Activated T-helper 1 cell treated with anti-CD3 and anti-CD28 coated beads, Interleukin-2, amount 50 U/mL, for 16 hours (primary cell): ENCODE measurements around the gene MYORG.
"Not testable (repeated sequence)": the region's sequence is repeated elsewhere in the genome, so short reads cannot be mapped to it uniquely, and the experiment has no call there.

ENCODE experiments used
- DNase-seq, 2 donors: peaks; one replicate each; pipeline ENCODE4 v3.0.0-alpha.2; 2020; ENCODE audit warnings: low read depth in 1 of 2, low spot score in 1 of 2

Gene MYORG

GRCh38 chr9:34370335-34370969 lies 6.2 kb downstream of the MYORG start:
- no peak for DNase-seq

DNA sequence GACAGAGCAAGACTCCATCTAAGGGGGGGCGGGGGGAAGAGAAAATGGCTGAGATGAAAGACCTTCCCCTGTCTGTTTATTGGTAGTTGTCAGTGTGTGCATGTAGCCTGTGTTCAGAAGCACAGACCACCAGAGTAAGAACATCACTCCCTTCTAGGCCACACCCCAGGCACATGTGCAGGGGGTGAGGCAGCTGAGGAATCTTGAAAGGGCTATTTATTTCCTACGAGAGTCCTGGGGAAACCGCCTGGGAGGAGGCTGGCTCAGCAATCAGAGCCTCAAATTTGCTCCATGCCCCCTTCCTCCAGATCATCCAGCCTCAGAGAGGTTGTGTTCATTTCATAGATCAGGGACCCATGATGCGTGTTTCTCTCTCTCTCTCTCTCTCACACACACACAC lies 7.1 kb downstream of the MYORG start:
- no peak for DNase-seq

- DNase-seq = not testable (repeated sequence)
Observed at GRCh38 chr9:34368796-34369195, 7.9 kb downstream of the MYORG start.

DNA sequence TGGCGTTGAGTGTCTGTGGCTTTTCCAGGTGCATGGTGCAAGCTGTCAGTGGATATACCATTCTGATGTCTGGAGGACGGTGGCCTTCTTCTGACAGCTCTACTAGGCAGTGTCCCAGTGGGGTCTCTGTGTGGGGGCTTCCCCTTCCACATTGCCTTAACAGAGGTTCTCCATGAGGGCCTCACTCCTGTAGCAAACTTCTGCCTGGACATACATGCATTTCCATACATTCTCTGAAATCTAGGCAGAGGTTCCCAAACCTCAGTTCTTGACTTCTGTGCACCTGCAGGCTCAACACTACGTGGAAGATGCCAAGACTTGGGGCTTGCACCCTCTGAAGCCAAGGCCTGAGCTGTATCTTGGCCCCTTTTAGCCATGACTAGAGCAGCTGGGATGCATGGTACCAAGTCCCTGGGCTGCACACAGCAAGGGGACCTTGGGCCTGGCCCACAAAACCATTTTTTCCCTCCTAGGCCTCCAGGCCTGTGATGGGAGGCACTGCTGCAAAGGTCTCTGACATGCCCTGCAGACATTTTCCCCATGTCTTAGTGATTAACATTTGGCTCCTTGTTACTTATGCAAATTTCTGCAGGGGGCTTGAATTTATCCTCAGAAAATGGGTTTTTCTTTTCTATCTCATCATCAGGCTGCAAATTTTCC lies 8.8 kb downstream of the MYORG start:
- DNase-seq = not testable (repeated sequence)

- DNase-seq = no peak
Observed at GRCh38 chr9:34366365-34366764, 10.3 kb downstream of the MYORG start.

- no peak for DNase-seq
Observed at GRCh38 chr9:34365282-34365681, 11.4 kb downstream of the MYORG start.

DNA sequence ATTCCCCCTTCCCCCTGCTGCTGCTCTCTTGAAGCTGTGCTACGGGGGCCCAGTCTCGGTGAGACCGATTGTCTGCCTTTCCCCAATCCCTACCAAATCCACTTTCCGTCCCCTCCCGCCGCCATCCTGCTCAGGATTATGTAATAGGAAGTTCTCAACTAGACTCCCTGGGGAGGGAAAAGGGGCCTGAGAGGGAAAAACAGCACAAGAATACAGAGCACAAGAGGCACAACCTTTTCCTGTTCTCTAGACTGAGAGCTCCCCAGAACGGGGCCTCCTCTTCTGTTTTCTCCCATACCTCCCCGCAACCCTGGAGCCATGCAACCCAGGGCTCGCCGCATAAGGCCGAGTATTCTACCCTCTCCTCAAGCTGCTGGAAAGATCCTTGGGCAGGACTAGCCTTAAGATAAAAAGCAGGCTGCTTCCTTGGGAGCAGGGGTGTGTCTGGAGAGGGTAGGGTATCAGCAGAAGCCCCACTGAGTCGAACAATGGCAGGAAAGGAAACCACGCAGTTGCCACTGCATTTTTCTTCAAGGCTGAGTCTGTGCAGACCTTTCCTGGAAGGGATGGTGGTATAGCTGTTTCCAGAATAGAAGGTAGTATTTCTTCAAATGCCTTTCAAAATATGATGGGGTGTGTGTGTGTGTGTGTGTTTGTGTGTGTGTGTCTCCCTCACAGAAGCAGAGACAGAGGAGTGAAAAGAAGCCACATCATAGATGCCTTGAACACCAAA lies 12.9 kb downstream of the MYORG start:
- DNase-seq = no peak

GRCh38 chr9:34362614-34363214 lies 14.0 kb downstream of the MYORG start:
- DNase-seq = no peak

DNA sequence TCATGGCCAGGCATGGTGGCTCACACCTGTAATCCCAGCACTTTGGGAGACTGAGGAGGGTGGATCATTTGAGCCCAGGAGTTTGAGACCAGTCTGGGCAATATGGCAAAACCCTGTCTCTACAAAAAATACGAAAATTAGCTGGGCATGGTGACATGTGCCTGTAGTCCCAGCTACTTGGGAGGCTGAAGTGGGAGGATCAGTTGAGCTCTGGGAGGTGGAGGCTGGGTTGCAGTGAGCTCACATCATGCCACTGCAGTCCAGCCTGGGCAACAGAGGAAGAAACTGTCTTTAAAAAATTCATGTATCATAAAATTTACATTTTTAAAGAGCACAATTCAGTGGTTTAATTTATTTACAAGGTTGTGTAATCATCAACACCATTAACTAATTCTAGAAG lies 23.7 kb downstream of the MYORG start:
- DNase-seq = not testable (repeated sequence)

GRCh38 chr9:34352122-34352652 lies 24.5 kb downstream of the MYORG start:
- not testable (repeated sequence) for DNase-seq

- DNase-seq = no peak
Observed at GRCh38 chr9:34349324-34349723, 27.4 kb downstream of the MYORG start.

- no peak for DNase-seq
Observed at GRCh38 chr9:34347800-34348158, 28.9 kb downstream of the MYORG start.

- no peak for DNase-seq
Observed at GRCh38 chr9:34346873-34347799, 29.6 kb downstream of the MYORG start.

DNA sequence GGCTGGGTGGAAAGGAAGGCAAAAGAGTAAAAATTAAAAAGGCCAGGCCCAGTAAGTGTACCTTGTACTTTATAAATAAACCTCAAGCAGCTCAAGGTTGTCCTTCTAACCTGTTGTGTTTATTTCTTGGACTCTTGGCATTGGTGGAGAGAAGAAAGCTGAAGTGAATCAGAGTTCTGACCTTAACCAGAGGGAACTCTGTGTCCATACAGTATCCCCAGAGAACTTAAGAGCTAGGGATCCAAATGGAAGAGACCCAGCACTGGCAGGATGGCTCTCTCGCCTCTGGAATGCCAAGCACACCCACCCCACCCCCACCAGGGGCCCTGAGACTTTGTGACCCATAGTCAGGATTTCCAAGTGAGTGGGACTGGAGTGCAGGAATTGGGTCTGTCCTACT lies 33.1 kb downstream of the MYORG start:
- DNase-seq = no peak

GRCh38 chr9:34343090-34343489 lies 33.6 kb downstream of the MYORG start:
- no peak for DNase-seq

DNA sequence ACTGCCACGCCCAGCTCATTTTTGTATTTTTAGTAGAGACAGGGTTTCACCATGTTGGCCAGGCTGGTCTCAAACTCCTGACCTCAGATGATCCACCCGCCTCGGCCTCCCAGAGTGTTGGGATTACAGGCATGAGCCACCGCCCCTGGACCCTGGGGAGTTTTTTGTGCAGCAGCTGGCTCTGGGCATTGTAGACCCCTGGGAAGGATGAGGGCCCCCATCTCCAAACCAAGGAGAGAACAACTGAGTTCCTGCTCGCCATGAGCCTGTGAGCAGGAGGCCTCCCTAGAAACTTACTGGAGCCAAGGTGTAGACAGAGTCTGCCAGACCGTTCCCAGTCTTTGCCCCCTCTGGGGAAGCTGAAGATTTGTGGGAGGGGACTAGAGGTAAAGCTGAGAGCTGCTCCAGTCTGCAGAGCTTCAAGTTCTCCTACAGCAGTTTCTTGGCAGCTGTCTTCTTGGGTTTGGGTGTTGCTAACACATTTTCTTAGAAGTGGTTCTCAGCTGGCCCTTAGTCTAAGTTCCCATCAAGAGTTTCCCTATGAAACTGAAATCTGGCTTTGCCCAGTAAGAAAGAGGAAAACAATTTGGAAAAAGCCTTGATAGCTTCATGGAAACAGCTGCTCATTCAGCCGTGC lies 34.9 kb downstream of the MYORG start:
- no peak for DNase-seq

GRCh38 chr9:34338665-34339385 lies 37.9 kb downstream of the MYORG start:
- DNase-seq = no peak

DNA sequence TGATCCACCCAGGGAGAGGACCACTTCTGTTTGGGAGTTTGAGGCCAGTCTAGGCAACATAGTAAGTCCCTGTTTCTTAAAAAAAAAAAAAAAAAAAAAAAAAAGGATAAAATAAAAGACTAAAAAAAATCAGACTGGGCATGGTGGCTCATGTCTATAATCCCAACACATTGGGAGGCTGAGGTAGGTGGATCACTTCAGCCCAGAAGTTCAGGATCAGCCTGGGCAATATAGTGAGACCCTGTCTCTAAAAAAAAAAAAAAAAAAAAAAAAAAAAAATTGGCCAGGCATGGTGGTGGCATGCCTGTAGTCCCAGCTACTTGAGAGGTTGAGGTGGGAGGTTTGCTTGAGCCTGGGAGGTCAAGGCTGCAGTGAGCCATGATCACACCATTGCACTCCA lies 38.6 kb downstream of the MYORG start:
- DNase-seq = not testable (repeated sequence)

- DNase-seq = no peak
Observed at GRCh38 chr9:34337403-34337802, 39.3 kb downstream of the MYORG start.

DNA sequence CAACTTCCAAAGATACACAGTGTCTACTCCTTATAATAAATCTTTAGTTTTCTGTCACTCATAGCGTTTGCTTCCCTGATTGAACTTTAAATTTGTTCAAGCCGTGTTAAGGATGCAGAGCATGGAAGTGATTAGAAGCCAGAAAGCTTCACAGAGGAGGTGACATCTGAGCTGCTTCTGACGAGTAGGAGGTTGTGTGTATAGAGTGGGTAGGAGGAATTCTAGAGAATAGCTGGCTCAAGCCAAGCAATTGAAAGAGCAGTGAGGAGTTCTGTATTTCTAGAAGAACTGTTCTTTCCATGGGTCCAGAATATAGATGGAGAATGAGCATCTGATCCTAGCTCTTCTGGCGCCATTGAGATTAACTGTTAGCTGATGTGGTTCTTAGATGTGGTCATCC lies 41.3 kb downstream of the MYORG start:
- DNase-seq = no peak
